ENCODE data around the gene CDH23.

CDH23 gene

GRCh38 chr10:71573562-71574518 is 177.1 kb downstream of the CDH23 start:
- Histone ChIP-seq H3K9ac (ENCODE audit: low read length) (no peak overlapping the region), H3K79me2 (ENCODE audit: control insufficient read depth, insufficient read depth, low read length, poor library complexity) (no peaks in the 10 kb centered on the region), H4K12ac (ENCODE audit: low read depth, low read length) (no peak overlapping the region), H2BK120ac (ENCODE audit: insufficient read depth, low read length, poor library complexity) (no peak overlapping the region), H3K14ac (ENCODE audit: low read length) (no peak overlapping the region), H3K4me3 (ENCODE audit: low read depth, low read length) (no peak overlapping the region), H4K91ac (ENCODE audit: low read depth, low read length) (no peak overlapping the region), H3K18ac (ENCODE audit: low read length) (no peak overlapping the region), H3K4me2 (ENCODE audit: low read length) (no peak overlapping the region), H3K36me3 (ENCODE audit: control insufficient read depth in 1 of 2, insufficient read depth in 2 of 2, low read length in 2 of 2) (no peaks in the 10 kb centered on the region), H2BK5ac (ENCODE audit: low read depth, low read length, poor library complexity) (no peak overlapping the region), H2AFZ (ENCODE audit: insufficient read depth, low read length, poor library complexity) (no peak overlapping the region), H4K8ac (ENCODE audit: low read depth, low read length) (no peak overlapping the region), H3K4ac (ENCODE audit: low read depth, low read length) (no peak overlapping the region), H2AK5ac (ENCODE audit: low read length) (no peak overlapping the region), H3K23ac (ENCODE audit: low read length) (no peak overlapping the region), H3K27me3 (ENCODE audit: insufficient read depth, low read length) (no peaks in the 10 kb centered on the region), H3K79me1 (ENCODE audit: low read length) (no peaks in the 10 kb centered on the region), H3K4me1 (ENCODE audit: control insufficient read depth in 1 of 2, insufficient read depth in 2 of 2, low read length in 2 of 2) (no peaks in the 10 kb centered on the region), H3K27ac (ENCODE audit: low read depth, low read length) (no peak overlapping the region), H3K9me3 (ENCODE audit: insufficient read depth, low read depth, low read length) (no peaks in the 10 kb centered on the region), H2BK12ac (ENCODE audit: low read length) (no peak overlapping the region)
- DNase-seq, result no peak
- WGBS (ENCODE audit: extremely low coverage, insufficient coverage, insufficient read length), result no CpG with 5 or more reads among the region's 22 CpGs

- H4K12ac ChIP-seq (ENCODE audit: low read depth, low read length), result no peak overlapping the region
- H4K91ac ChIP-seq (ENCODE audit: low read depth, low read length), result no peak overlapping the region
- H3K9me3 ChIP-seq (ENCODE audit: insufficient read depth, low read depth, low read length), result no peaks in the 10 kb centered on the region
- H2BK12ac ChIP-seq (ENCODE audit: low read length), result no peak overlapping the region
- H3K79me1 ChIP-seq (ENCODE audit: low read length), result no peaks in the 10 kb centered on the region
- no peaks in the 10 kb centered on the region for H3K27me3 ChIP-seq (ENCODE audit: insufficient read depth, low read length)
- H4K8ac ChIP-seq (ENCODE audit: low read depth, low read length), result no peak overlapping the region
- no peak for DNase-seq
- H3K14ac ChIP-seq (ENCODE audit: low read length), result no peak overlapping the region
- no peak overlapping the region for H3K4me2 ChIP-seq (ENCODE audit: low read length)
- H3K4ac ChIP-seq (ENCODE audit: low read depth, low read length), result no peak overlapping the region
- no peak overlapping the region for H3K9ac ChIP-seq (ENCODE audit: low read length)
- H2AK5ac ChIP-seq (ENCODE audit: low read length), result no peak overlapping the region
- H3K36me3 ChIP-seq (ENCODE audit: control insufficient read depth in 1 of 2, insufficient read depth in 2 of 2, low read length in 2 of 2), result no peaks in the 10 kb centered on the region
- H3K79me2 ChIP-seq (ENCODE audit: control insufficient read depth, insufficient read depth, low read length, poor library complexity), result no peaks in the 10 kb centered on the region
- no peak overlapping the region for H3K27ac ChIP-seq (ENCODE audit: low read depth, low read length)
- H2BK120ac ChIP-seq (ENCODE audit: insufficient read depth, low read length, poor library complexity), result no peak overlapping the region
- no peak overlapping the region for H3K4me3 ChIP-seq (ENCODE audit: low read depth, low read length)
- H3K4me1 ChIP-seq (ENCODE audit: control insufficient read depth in 1 of 2, insufficient read depth in 2 of 2, low read length in 2 of 2), result no peaks in the 10 kb centered on the region
- H3K18ac ChIP-seq (ENCODE audit: low read length), result no peak overlapping the region
- H2BK5ac ChIP-seq (ENCODE audit: low read depth, low read length, poor library complexity), result no peak overlapping the region
- WGBS (ENCODE audit: extremely low coverage, insufficient coverage, insufficient read length), result no CpG with 5 or more reads among the region's 14 CpGs
- no peak overlapping the region for H2AFZ ChIP-seq (ENCODE audit: insufficient read depth, low read length, poor library complexity)
- H3K23ac ChIP-seq (ENCODE audit: low read length), result no peak overlapping the region
Measured at GRCh38 chr10:71575451-71575850, 178.7 kb downstream of the CDH23 start.

GRCh38 chr10:71575934-71576801 is 179.4 kb downstream of the CDH23 start:
- no peak overlapping the region for H3K18ac ChIP-seq (ENCODE audit: low read length)
- H3K79me2 ChIP-seq (ENCODE audit: control insufficient read depth, insufficient read depth, low read length, poor library complexity), result no peaks in the 10 kb centered on the region
- H3K14ac ChIP-seq (ENCODE audit: low read length), result no peak overlapping the region
- H4K12ac ChIP-seq (ENCODE audit: low read depth, low read length), result no peak overlapping the region
- H3K4me1 ChIP-seq (ENCODE audit: control insufficient read depth in 1 of 2, insufficient read depth in 2 of 2, low read length in 2 of 2), result no peaks in the 10 kb centered on the region
- H3K9me3 ChIP-seq (ENCODE audit: insufficient read depth, low read depth, low read length), result no peaks in the 10 kb centered on the region
- H3K27ac ChIP-seq (ENCODE audit: low read depth, low read length), result no peak overlapping the region
- H4K8ac ChIP-seq (ENCODE audit: low read depth, low read length), result no peak overlapping the region
- no peak overlapping the region for H2BK5ac ChIP-seq (ENCODE audit: low read depth, low read length, poor library complexity)
- H3K4me3 ChIP-seq (ENCODE audit: low read depth, low read length), result no peak overlapping the region
- no peak overlapping the region for H3K4me2 ChIP-seq (ENCODE audit: low read length)
- H3K9ac ChIP-seq (ENCODE audit: low read length), result no peak overlapping the region
- DNase-seq, result no peak
- H3K4ac ChIP-seq (ENCODE audit: low read depth, low read length), result no peak overlapping the region
- no CpG with 5 or more reads among the region's 16 CpGs for WGBS (ENCODE audit: extremely low coverage, insufficient coverage, insufficient read length)
- no peak overlapping the region for H3K23ac ChIP-seq (ENCODE audit: low read length)
- H3K36me3 ChIP-seq (ENCODE audit: control insufficient read depth in 1 of 2, insufficient read depth in 2 of 2, low read length in 2 of 2), result no peaks in the 10 kb centered on the region
- H2AFZ ChIP-seq (ENCODE audit: insufficient read depth, low read length, poor library complexity), result no peak overlapping the region
- no peak overlapping the region for H2AK5ac ChIP-seq (ENCODE audit: low read length)
- H2BK12ac ChIP-seq (ENCODE audit: low read length), result no peak overlapping the region
- H4K91ac ChIP-seq (ENCODE audit: low read depth, low read length), result no peak overlapping the region
- H3K79me1 ChIP-seq (ENCODE audit: low read length), result no peaks in the 10 kb centered on the region
- no peak overlapping the region for H2BK120ac ChIP-seq (ENCODE audit: insufficient read depth, low read length, poor library complexity)
- no peaks in the 10 kb centered on the region for H3K27me3 ChIP-seq (ENCODE audit: insufficient read depth, low read length)

GRCh38 chr10:71576842-71577241 is 180.1 kb downstream of the CDH23 start:
- Histone ChIP-seq H3K27ac (ENCODE audit: low read depth, low read length) (no peak overlapping the region), H2AFZ (ENCODE audit: insufficient read depth, low read length, poor library complexity) (no peak overlapping the region), H3K27me3 (ENCODE audit: insufficient read depth, low read length) (no peaks in the 10 kb centered on the region), H2AK5ac (ENCODE audit: low read length) (no peak overlapping the region), H4K12ac (ENCODE audit: low read depth, low read length) (no peak overlapping the region), H3K4ac (ENCODE audit: low read depth, low read length) (no peak overlapping the region), H3K79me2 (ENCODE audit: control insufficient read depth, insufficient read depth, low read length, poor library complexity) (no peaks in the 10 kb centered on the region), H3K4me2 (ENCODE audit: low read length) (no peak overlapping the region), H2BK120ac (ENCODE audit: insufficient read depth, low read length, poor library complexity) (no peak overlapping the region), H3K79me1 (ENCODE audit: low read length) (no peaks in the 10 kb centered on the region), H3K4me1 (ENCODE audit: control insufficient read depth in 1 of 2, insufficient read depth in 2 of 2, low read length in 2 of 2) (no peaks in the 10 kb centered on the region), H4K91ac (ENCODE audit: low read depth, low read length) (no peak overlapping the region), H3K9me3 (ENCODE audit: insufficient read depth, low read depth, low read length) (no peaks in the 10 kb centered on the region), H2BK12ac (ENCODE audit: low read length) (no peak overlapping the region), H3K4me3 (ENCODE audit: low read depth, low read length) (no peak overlapping the region), H2BK5ac (ENCODE audit: low read depth, low read length, poor library complexity) (no peak overlapping the region), H3K14ac (ENCODE audit: low read length) (no peak overlapping the region), H3K9ac (ENCODE audit: low read length) (no peak overlapping the region), H3K36me3 (ENCODE audit: control insufficient read depth in 1 of 2, insufficient read depth in 2 of 2, low read length in 2 of 2) (no peaks in the 10 kb centered on the region), H3K23ac (ENCODE audit: low read length) (no peak overlapping the region), H3K18ac (ENCODE audit: low read length) (no peak overlapping the region), H4K8ac (ENCODE audit: low read depth, low read length) (no peak overlapping the region)
- no CpG with 5 or more reads among the region's 9 CpGs for WGBS (ENCODE audit: extremely low coverage, insufficient coverage, insufficient read length)
- DNase-seq, result no peak
